H9 (cell line): Measurements from ENCODE around the gene KRT40. TPM values are rescaled to one million over a fixed set of nuclear protein-coding genes. Genes with fewer than 3 reads are reported as not detected.

Experiments used
- DNase-seq: peaks from one replicate; pipeline ENCODE4 v3.0.0-alpha.2; 2017
- H2AFZ ChIP-seq: one replicate; pipeline ENCODE4 v1.6.1; 2013; ENCODE audit warnings: mild to moderate bottlenecking, low read length, control low read depth, moderate library complexity
- H2AK5ac ChIP-seq: 2 replicates; pipeline ENCODE4 v1.6.1; 2013; ENCODE audit warnings: low read length, control low read depth, mixed read lengths; ENCODE audit not compliant: insufficient read length
- H2BK120ac ChIP-seq: one replicate; pipeline ENCODE4 v1.6.1; 2013; ENCODE audit warnings: low read depth, mild to moderate bottlenecking, low read length, control low read depth, inconsistent platforms; ENCODE audit not compliant: poor library complexity, severe bottlenecking
- H2BK12ac ChIP-seq: 2 replicates; pipeline ENCODE4 v1.6.1; 2013; ENCODE audit warnings: low read length, control low read depth, mixed read lengths, low read depth; ENCODE audit not compliant: insufficient read length
- H2BK15ac ChIP-seq: 2 replicates; pipeline ENCODE4 v1.6.1; 2013; ENCODE audit warnings: low read depth, low read length, control low read depth
- H2BK20ac ChIP-seq: one replicate; pipeline ENCODE4 v1.6.1; 2013; ENCODE audit warnings: low read depth, mild to moderate bottlenecking, low read length, control low read depth, inconsistent platforms; ENCODE audit not compliant: poor library complexity, severe bottlenecking
- H2BK5ac ChIP-seq: 2 replicates; pipeline ENCODE4 v1.6.1; 2013; ENCODE audit warnings: low read length, control low read depth, mixed read lengths; ENCODE audit not compliant: insufficient read length
- H3K14ac ChIP-seq: 2 replicates; pipeline ENCODE4 v1.6.1; 2013; ENCODE audit warnings: low read length, control low read depth; ENCODE audit not compliant: insufficient read depth
- H3K18ac ChIP-seq: 2 replicates; pipeline ENCODE4 v1.6.1; 2013; ENCODE audit warnings: low read depth, mild to moderate bottlenecking, mixed read lengths, low read length, control low read depth; ENCODE audit not compliant: insufficient read length
- H3K23ac ChIP-seq: 2 replicates; pipeline ENCODE4 v1.6.1; 2013; ENCODE audit warnings: low read length, control low read depth, mixed read lengths, low read depth; ENCODE audit not compliant: insufficient read length
- H3K23me2 ChIP-seq: 2 replicates; pipeline ENCODE4 v1.6.1; 2013; ENCODE audit warnings: low read depth, mild to moderate bottlenecking, mixed read lengths, low read length, control low read depth; ENCODE audit not compliant: insufficient read length, poor library complexity, severe bottlenecking
- H3K27ac ChIP-seq: 2 replicates; pipeline ENCODE4 v1.5.1; 2013; ENCODE audit warnings: low read length, control low read depth, mixed read lengths, low read depth; ENCODE audit not compliant: insufficient read length
- H3K27me3 ChIP-seq: 2 replicates; pipeline ENCODE4 v1.6.1; 2013; ENCODE audit warnings: low read length, control low read depth, inconsistent platforms; ENCODE audit not compliant: insufficient read depth
- H3K4ac ChIP-seq: 2 replicates; pipeline ENCODE4 v1.6.1; 2013; ENCODE audit warnings: low read depth, mild to moderate bottlenecking, control low read depth, inconsistent platforms, low read length, moderate library complexity
- H3K4me1 ChIP-seq: 2 replicates; pipeline ENCODE4 v1.6.1; 2013; ENCODE audit warnings: low read length, control low read depth, inconsistent platforms; ENCODE audit not compliant: insufficient read depth
- H3K4me2 ChIP-seq: 2 replicates; pipeline ENCODE4 v1.6.1; 2013; ENCODE audit warnings: low read length, control low read depth, mixed read lengths; ENCODE audit not compliant: insufficient read length, insufficient read depth
- H3K56ac ChIP-seq: 2 replicates; pipeline ENCODE4 v1.6.1; 2013; ENCODE audit warnings: low read depth, mild to moderate bottlenecking, mixed read lengths, low read length, control low read depth; ENCODE audit not compliant: insufficient read length
- H3K79me1 ChIP-seq: 2 replicates; pipeline ENCODE4 v1.6.1; 2013; ENCODE audit warnings: low read depth, mild to moderate bottlenecking, moderate library complexity, low read length, control low read depth, inconsistent platforms; ENCODE audit not compliant: insufficient read depth, poor library complexity, severe bottlenecking
- H3K79me2 ChIP-seq: 2 replicates; pipeline ENCODE4 v1.6.1; 2013; ENCODE audit warnings: low read length, control low read depth, inconsistent platforms; ENCODE audit not compliant: insufficient read depth
- H3K9ac ChIP-seq: 2 replicates; pipeline ENCODE4 v1.6.1; 2013; ENCODE audit warnings: low read length, control low read depth, mixed read lengths; ENCODE audit not compliant: insufficient read length; ENCODE audit errors: extremely low read depth
- H3K9me3 ChIP-seq: one replicate; pipeline ENCODE4 v1.6.1; 2013; ENCODE audit warnings: low read depth, low read length, inconsistent platforms; ENCODE audit not compliant: control insufficient read depth
- H3T11ph ChIP-seq: one replicate; pipeline ENCODE4 v1.6.1; 2013; ENCODE audit warnings: mild to moderate bottlenecking, low read length, control low read depth, inconsistent platforms
- H4K20me1 ChIP-seq: one replicate; pipeline ENCODE4 v1.6.1; 2013; ENCODE audit not compliant: control insufficient read depth, insufficient read length, insufficient read depth
- H4K5ac ChIP-seq: 2 replicates; pipeline ENCODE4 v1.6.1; 2013; ENCODE audit warnings: low read depth, mild to moderate bottlenecking, mixed read lengths, low read length, control low read depth; ENCODE audit not compliant: insufficient read length
- H4K8ac ChIP-seq: replicated peaks from 2 replicates; pipeline ENCODE4 v1.6.1; 2013; ENCODE audit warnings: low read length, control low read depth, mixed read lengths, low read depth; ENCODE audit not compliant: insufficient read length
- H4K91ac ChIP-seq: 2 replicates; pipeline ENCODE4 v1.6.1; 2013; ENCODE audit warnings: low read depth, mild to moderate bottlenecking, moderate library complexity, mixed read lengths, low read length, control low read depth; ENCODE audit not compliant: insufficient read length
- H3K27ac Mint-ChIP-seq, 3 experiments: 2 replicates in 2 of 3; 3 replicates in 1 of 3; pipeline ENCODE4 v1.8.0; 2020 to 2021; ENCODE audit warnings: mixed read lengths in 3 of 3, mild to moderate bottlenecking in 1 of 3, moderate library complexity in 1 of 3
- H3K27me3 Mint-ChIP-seq: 2 replicates; pipeline ENCODE4 v1.8.0; 2021; ENCODE audit warnings: low read depth, mild to moderate bottlenecking, moderate library complexity, mixed read lengths
- H3K36me3 Mint-ChIP-seq, 3 experiments: 2 replicates in 2 of 3; 3 replicates in 1 of 3; pipeline ENCODE4 v1.8.0; 2020 to 2021; ENCODE audit warnings: low read depth in 3 of 3, mixed read lengths in 3 of 3; ENCODE audit not compliant: insufficient read depth in 1 of 3
- H3K4me1 Mint-ChIP-seq, 2 experiments: 2 replicates each; pipeline ENCODE4 v1.8.0; 2020; ENCODE audit warnings: mixed read lengths in 2 of 2
- H3K4me3 Mint-ChIP-seq, 2 experiments: 2 replicates in 1 of 2; 3 replicates in 1 of 2; pipeline ENCODE4 v1.8.0; 2020 to 2021; ENCODE audit warnings: mild to moderate bottlenecking in 2 of 2, mixed read lengths in 2 of 2, moderate library complexity in 1 of 2
- H3K9me3 Mint-ChIP-seq, 2 experiments: 2 replicates in 1 of 2; 3 replicates in 1 of 2; pipeline ENCODE4 v1.8.0; 2020; ENCODE audit warnings: mild to moderate bottlenecking in 2 of 2, mixed read lengths in 2 of 2, moderate library complexity in 1 of 2
- WGBS: extraction: QIAGEN DNeasy Blood & Tissue Kit; methylation state at CpG from one replicate; pipeline ENCODE4 v1.1.7; 2013; ENCODE audit warnings: missing lambda C conversion rate, low lambda C conversion rate, mixed read lengths; ENCODE audit not compliant: insufficient read length; ENCODE audit errors: extremely low coverage; 5-methylcytosine and 5-hydroxymethylcytosine counted together
- total RNA-seq: library from RNA; stranded (reverse); gene quantifications from 2 replicates; pipeline ENCODE4 v1.2.1, GENCODE V29; 2021
- TF ChIP-seq, protein P1 (sequence below): fragments of 200-600 bp; sonication (generic); conservative IDR thresholded peaks from 3 replicates; pipeline ENCODE4 v1.8.0; 2021; ENCODE audit warnings: antibody characterized with exemption, mild to moderate bottlenecking

KRT40 gene
- total RNA-seq, 1 experiment from 2014 or later = not detected

DNA sequence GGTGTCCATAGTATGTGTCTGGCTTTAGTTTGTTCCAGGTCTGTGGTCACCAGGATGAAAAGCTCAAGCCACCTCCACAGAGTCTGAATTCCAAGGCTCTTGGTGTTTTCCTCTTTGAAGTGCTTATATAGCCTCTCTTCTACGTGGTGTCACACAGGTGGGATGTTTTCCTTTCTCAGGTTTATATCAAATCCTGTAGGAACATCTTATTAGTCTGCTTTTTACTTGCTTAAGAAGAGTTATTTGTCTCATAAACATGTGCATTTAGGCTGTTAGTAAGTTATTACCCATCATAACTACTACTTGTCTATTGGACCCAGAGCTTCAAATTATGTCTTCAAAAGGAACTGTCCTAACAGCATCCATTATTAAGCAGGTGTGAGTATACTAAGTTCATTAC is 17.3 kb downstream of the KRT40 start, which contains the start of gene KRT39:
KRT39 (minus strand) TSS at position 101 of the 400 bp plus-strand sequence; CDS start at position 9, 92 bp downstream.
- H3K9me3 ChIP-seq = no peaks in the 10 kb centered on the region
- H3K23me2 ChIP-seq = no peaks in the 10 kb centered on the region
- Mint-ChIP-seq H3K4me3 (no peak within 1 kb of the TSS), H3K9me3 (peaks cover 0 to 3% of the 10 kb centered on the region in 2 experiments; a peak in 1 of 5 replicates), H3K36me3 (0 out of 7 replicates have a peak, but pooled peaks cover 0 to 3% (median 0%) of the 10 kb centered on the region in 3 experiments), H3K4me1 (no peaks in the 10 kb centered on the region), H3K27me3 (no peaks in the 10 kb centered on the region; the same call in none of the 2 replicates), H3K27ac (peak within 1 kb of the TSS in 1 of 3 experiments; percentile 65; a peak in 1 of 7 replicates)
- H3K23ac ChIP-seq = no peak within 1 kb of the TSS
- H3K14ac ChIP-seq = no peak within 1 kb of the TSS
- no peak within 1 kb of the TSS for H4K91ac ChIP-seq
- no peaks in the 10 kb centered on the region for H3K4me1 ChIP-seq
- no peaks in the 10 kb centered on the region for H3K27me3 ChIP-seq
- no peaks in the 10 kb centered on the region for H4K20me1 ChIP-seq
- TF ChIP-seq, protein P1, sequence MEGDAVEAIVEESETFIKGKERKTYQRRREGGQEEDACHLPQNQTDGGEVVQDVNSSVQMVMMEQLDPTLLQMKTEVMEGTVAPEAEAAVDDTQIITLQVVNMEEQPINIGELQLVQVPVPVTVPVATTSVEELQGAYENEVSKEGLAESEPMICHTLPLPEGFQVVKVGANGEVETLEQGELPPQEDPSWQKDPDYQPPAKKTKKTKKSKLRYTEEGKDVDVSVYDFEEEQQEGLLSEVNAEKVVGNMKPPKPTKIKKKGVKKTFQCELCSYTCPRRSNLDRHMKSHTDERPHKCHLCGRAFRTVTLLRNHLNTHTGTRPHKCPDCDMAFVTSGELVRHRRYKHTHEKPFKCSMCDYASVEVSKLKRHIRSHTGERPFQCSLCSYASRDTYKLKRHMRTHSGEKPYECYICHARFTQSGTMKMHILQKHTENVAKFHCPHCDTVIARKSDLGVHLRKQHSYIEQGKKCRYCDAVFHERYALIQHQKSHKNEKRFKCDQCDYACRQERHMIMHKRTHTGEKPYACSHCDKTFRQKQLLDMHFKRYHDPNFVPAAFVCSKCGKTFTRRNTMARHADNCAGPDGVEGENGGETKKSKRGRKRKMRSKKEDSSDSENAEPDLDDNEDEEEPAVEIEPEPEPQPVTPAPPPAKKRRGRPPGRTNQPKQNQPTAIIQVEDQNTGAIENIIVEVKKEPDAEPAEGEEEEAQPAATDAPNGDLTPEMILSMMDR = no peak
- H3K18ac ChIP-seq = no peak within 1 kb of the TSS
- no peaks in the 10 kb centered on the region for H3K79me2 ChIP-seq
- H2AK5ac ChIP-seq = no peak within 1 kb of the TSS
- H3K56ac ChIP-seq = no peak within 1 kb of the TSS
- no peak within 1 kb of the TSS for H2BK15ac ChIP-seq
- H3K79me1 ChIP-seq = no peaks in the 10 kb centered on the region
- no CpG with 5 or more reads among the region's 1 CpG for WGBS
- no peak within 1 kb of the TSS for H3K4me2 ChIP-seq
- no peak within 1 kb of the TSS for H4K5ac ChIP-seq
- H2BK5ac ChIP-seq = no peak within 1 kb of the TSS
- H3T11ph ChIP-seq = no peak within 1 kb of the TSS
- no peak within 1 kb of the TSS for H2AFZ ChIP-seq
- no peak within 1 kb of the TSS for H3K27ac ChIP-seq
- H3K4ac ChIP-seq = no peak within 1 kb of the TSS
- no peak within 1 kb of the TSS for H3K9ac ChIP-seq
- no peak within 1 kb of the TSS for H2BK20ac ChIP-seq
- no peak for DNase-seq
- no peak within 1 kb of the TSS for H2BK120ac ChIP-seq
- H4K8ac ChIP-seq = no peak within 1 kb of the TSS
- no peak within 1 kb of the TSS for H2BK12ac ChIP-seq
